HepG2 (cell line): ENCODE data around the gene SCYL1. TPM values are rescaled to one million over a fixed set of nuclear protein-coding genes. Genes with fewer than 3 reads are reported as not detected.
A peak's percentile ranks its signal among the peaks of the same experiment; 100 is the strongest.

Experiments used
- HNRNPK ChIP-seq: fragments of 200-400 bp; formaldehyde crosslinking; IDR thresholded peaks from 2 replicates; pipeline ENCODE4 v1.6.1; 2018; ENCODE audit warnings: low read length, low read depth, moderate library complexity, mild to moderate bottlenecking; ENCODE audit not compliant: poor library complexity, severe bottlenecking
- LCORL ChIP-seq, 2 experiments: fragments of 450-650 bp in 1 of 2; sonication (generic) in 1 of 2; formaldehyde crosslinking in 1 of 2; IDR thresholded peaks; 2 replicates each; pipeline versions ENCODE4 v1.5.0 to v1.6.1; 2017 to 2020; ENCODE audit warnings: antibody characterized with exemption in 1 of 2, missing genetic modification reagents in 1 of 2
- MBNL3 ChIP-seq: fragments of 250-450 bp; sonication (Bioruptor Pico); conservative IDR thresholded peaks from 2 replicates; pipeline ENCODE4 v1.8.0; 2022; ENCODE audit warnings: mild to moderate bottlenecking, inconsistent platforms
- MTF2 ChIP-seq: sonication (generic); formaldehyde crosslinking; IDR thresholded peaks from 2 replicates; pipeline ENCODE4 v1.5.0; 2020; ENCODE audit warnings: missing genetic modification reagents, borderline replicate concordance
- MXD4 ChIP-seq: IDR thresholded peaks from 2 replicates; pipeline ENCODE4 v1.6.1; 2016; ENCODE audit warnings: mild to moderate bottlenecking, missing biosample characterization, missing genetic modification reagents
- MYC ChIP-seq: sonication (generic); formaldehyde crosslinking; IDR thresholded peaks from 2 replicates; pipeline ENCODE4 v1.9.0; 2021; ENCODE audit warnings: missing genetic modification reagents, borderline replicate concordance
- NAIF1 ChIP-seq: sonication (generic); formaldehyde crosslinking; IDR thresholded peaks from 2 replicates; pipeline ENCODE4 v1.5.0; 2020; ENCODE audit warnings: mild to moderate bottlenecking, missing genetic modification reagents, borderline replicate concordance
- NFYB ChIP-seq: sonication (generic); formaldehyde crosslinking; IDR thresholded peaks from 2 replicates; pipeline ENCODE4 v1.4.0; 2020; ENCODE audit warnings: missing genetic modification reagents
- SNAPC2 ChIP-seq: sonication (generic); formaldehyde crosslinking; IDR thresholded peaks from 2 replicates; pipeline ENCODE4 v1.8.1; 2022; ENCODE audit warnings: mild to moderate bottlenecking, missing genetic modification reagents
- SP2 ChIP-seq: sonication (generic); formaldehyde crosslinking; IDR thresholded peaks from 2 replicates; pipeline ENCODE4 v1.5.1; 2020; ENCODE audit warnings: mild to moderate bottlenecking, missing genetic modification reagents
- U2AF2 ChIP-seq: fragments of 200-400 bp; formaldehyde crosslinking; IDR thresholded peaks from 2 replicates; pipeline ENCODE4 v1.6.1; 2017; ENCODE audit warnings: low read depth, mild to moderate bottlenecking, low read length
- XBP1 ChIP-seq: sonication (generic); formaldehyde crosslinking; IDR thresholded peaks from 2 replicates; pipeline ENCODE4 v1.5.0; 2020; ENCODE audit warnings: missing genetic modification reagents
- ZBTB7A ChIP-seq: sonication (generic); formaldehyde crosslinking; IDR thresholded peaks from 2 replicates; pipeline ENCODE4 v1.8.0; 2022; ENCODE audit warnings: mild to moderate bottlenecking, missing genetic modification reagents
- ZIK1 ChIP-seq: sonication (generic); formaldehyde crosslinking; IDR thresholded peaks from 2 replicates; pipeline ENCODE4 v1.5.0; 2020; ENCODE audit warnings: mild to moderate bottlenecking, low read depth, missing genetic modification reagents, borderline replicate concordance
- ZKSCAN1 ChIP-seq: fragments of 150-350 bp; IDR thresholded peaks from 2 replicates; pipeline ENCODE4 v1.6.1; 2014; ENCODE audit warnings: low read length
- ZNF605 ChIP-seq: sonication (generic); formaldehyde crosslinking; IDR thresholded peaks from 2 replicates; pipeline ENCODE4 v1.8.0; 2022; ENCODE audit warnings: mild to moderate bottlenecking, missing genetic modification reagents
- polyA plus RNA-seq, 8 experiments: library from polyadenylated mRNA; depleted of rRNA in 3 of 8; stranded (reverse) in 7 of 8; unstranded in 1 of 8; fragments of >200 nt; fragmentation: Illumina TruSeq in 4 of 8; extraction: Trizol in 4 of 8; gene quantifications; 2 replicates each; pipeline versions ENCODE4 v1.2.1 to v1.2.3, GENCODE V29; 2011 to 2016; ENCODE audit warnings: low read depth in 4 of 8, missing spikeins in 1 of 8, mixed read lengths in 1 of 8; ENCODE audit not compliant: insufficient read depth in 1 of 8
- total RNA-seq, 5 experiments: library from RNA; depleted of rRNA; stranded (reverse); fragments of >200 nt; fragmentation: Illumina TruSeq; extraction: Trizol; gene quantifications; 2 replicates each; pipeline ENCODE4 v1.2.3, GENCODE V29; 2016; ENCODE audit warnings: low read depth in 1 of 5
- TF ChIP-seq, protein P1 (sequence below): sonication (generic); formaldehyde crosslinking; IDR thresholded peaks from 2 replicates; pipeline ENCODE4 v1.8.0; 2022; ENCODE audit warnings: missing genetic modification reagents, low read depth, mild to moderate bottlenecking, borderline replicate concordance
- TF ChIP-seq, protein P2 (sequence below): sonication (generic); formaldehyde crosslinking; IDR thresholded peaks from 2 replicates; pipeline ENCODE4 v1.4.0; 2020; ENCODE audit warnings: mild to moderate bottlenecking, missing genetic modification reagents
- TF ChIP-seq, protein P3 (sequence below): sonication (generic); formaldehyde crosslinking; IDR thresholded peaks from 2 replicates; pipeline ENCODE4 v1.4.0; 2020; ENCODE audit warnings: mild to moderate bottlenecking, missing genetic modification reagents
- TF ChIP-seq, protein P4 (sequence below): sonication (generic); formaldehyde crosslinking; IDR thresholded peaks from 2 replicates; pipeline ENCODE4 v1.4.0; 2020; ENCODE audit warnings: missing genetic modification reagents

The SCYL1 gene
- total and polyA plus RNA-seq, 2 of the 13 experiments (the other 11 are each of a cell fraction or from before 2014, with no cell fraction given): 65.9 to 103 TPM

DNA sequence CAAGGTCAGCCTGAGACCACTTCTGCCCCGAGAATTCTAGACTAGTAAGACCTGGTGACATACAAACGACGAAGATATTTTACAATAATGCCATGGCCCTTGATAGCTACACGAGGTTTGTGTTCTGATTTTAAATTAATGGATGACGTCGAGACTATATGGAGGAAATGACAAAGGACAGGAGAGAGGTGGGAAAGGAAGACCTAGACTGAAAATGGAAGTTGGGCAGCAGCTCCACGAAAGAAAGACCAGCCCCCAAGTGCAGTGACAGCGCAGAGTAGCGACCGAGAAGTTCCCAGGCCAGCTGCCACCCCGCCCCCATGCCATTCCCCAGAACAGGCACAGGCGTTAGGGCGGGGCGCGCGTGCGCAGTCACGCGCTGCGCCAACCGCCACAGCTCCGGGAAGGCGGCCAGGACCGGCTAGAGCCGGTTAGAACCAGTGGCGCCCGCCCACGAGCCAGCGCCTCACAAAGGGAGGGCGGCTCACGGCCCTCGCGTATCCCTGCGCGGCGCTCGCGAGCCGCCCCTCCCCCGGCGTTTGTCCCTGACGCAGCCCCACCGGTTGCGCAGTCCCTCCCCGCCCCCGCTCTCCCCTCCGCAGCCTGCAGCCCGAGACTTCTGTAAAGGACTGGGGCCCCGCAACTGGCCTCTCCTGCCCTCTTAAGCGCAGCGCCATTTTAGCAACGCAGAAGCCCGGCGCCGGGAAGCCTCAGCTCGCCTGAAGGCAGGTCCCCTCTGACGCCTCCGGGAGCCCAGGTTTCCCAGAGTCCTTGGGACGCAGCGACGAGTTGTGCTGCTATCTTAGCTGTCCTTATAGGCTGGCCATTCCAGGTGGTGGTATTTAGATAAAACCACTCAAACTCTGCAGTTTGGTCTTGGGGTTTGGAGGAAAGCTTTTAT lies 27.5 kb upstream of the SCYL1 start (continued):
- peak; percentile 90 for TF ChIP-seq NAIF1
- TF ChIP-seq HNRNPK: peak; percentile 91
- no peak for TF ChIP-seq U2AF2
- no peak for TF ChIP-seq MBNL3 (CRISPR knock-in tag)
- no peak; the same call in 1 of the 2 replicates for TF ChIP-seq MTF2 (CRISPR knock-in tag)
- TF ChIP-seq MXD4 (CRISPR knock-in tag): peak; percentile 73; the same call in 1 of the 2 replicates
- peak; percentile 16; the same call in 1 of the 2 replicates for TF ChIP-seq SP2
- peak; percentile 32; the same call in 1 of the 2 replicates for TF ChIP-seq NFYB
- 0 out of 2 replicates have a peak, but pooled peaks have one; percentile 16 for TF ChIP-seq SNAPC2 (CRISPR knock-in tag)
- TF ChIP-seq ZKSCAN1: no peak; the same call in 1 of the 2 replicates
- TF ChIP-seq, protein P1, sequence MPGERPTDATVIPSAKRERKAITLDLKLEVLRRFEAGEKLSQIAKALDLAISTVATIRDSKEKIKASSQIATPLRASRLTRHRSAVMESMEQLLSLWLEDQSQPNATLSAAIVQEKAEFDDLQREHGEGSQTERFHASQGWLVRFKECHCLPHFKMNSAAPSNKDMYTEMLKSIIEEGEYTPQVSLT: no peak; the same call in 1 of the 2 replicates
- TF ChIP-seq, protein P2, sequence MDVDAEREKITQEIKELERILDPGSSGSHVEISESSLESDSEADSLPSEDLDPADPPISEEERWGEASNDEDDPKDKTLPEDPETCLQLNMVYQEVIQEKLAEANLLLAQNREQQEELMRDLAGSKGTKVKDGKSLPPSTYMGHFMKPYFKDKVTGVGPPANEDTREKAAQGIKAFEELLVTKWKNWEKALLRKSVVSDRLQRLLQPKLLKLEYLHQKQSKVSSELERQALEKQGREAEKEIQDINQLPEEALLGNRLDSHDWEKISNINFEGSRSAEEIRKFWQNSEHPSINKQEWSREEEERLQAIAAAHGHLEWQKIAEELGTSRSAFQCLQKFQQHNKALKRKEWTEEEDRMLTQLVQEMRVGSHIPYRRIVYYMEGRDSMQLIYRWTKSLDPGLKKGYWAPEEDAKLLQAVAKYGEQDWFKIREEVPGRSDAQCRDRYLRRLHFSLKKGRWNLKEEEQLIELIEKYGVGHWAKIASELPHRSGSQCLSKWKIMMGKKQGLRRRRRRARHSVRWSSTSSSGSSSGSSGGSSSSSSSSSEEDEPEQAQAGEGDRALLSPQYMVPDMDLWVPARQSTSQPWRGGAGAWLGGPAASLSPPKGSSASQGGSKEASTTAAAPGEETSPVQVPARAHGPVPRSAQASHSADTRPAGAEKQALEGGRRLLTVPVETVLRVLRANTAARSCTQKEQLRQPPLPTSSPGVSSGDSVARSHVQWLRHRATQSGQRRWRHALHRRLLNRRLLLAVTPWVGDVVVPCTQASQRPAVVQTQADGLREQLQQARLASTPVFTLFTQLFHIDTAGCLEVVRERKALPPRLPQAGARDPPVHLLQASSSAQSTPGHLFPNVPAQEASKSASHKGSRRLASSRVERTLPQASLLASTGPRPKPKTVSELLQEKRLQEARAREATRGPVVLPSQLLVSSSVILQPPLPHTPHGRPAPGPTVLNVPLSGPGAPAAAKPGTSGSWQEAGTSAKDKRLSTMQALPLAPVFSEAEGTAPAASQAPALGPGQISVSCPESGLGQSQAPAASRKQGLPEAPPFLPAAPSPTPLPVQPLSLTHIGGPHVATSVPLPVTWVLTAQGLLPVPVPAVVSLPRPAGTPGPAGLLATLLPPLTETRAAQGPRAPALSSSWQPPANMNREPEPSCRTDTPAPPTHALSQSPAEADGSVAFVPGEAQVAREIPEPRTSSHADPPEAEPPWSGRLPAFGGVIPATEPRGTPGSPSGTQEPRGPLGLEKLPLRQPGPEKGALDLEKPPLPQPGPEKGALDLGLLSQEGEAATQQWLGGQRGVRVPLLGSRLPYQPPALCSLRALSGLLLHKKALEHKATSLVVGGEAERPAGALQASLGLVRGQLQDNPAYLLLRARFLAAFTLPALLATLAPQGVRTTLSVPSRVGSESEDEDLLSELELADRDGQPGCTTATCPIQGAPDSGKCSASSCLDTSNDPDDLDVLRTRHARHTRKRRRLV (CRISPR knock-in tag): no peak
- TF ChIP-seq ZIK1 (CRISPR knock-in tag): 0 out of 2 replicates have a peak, but pooled peaks have one; percentile 29
- 0 out of 2 replicates have a peak, but pooled peaks have one; percentile 40 for TF ChIP-seq ZBTB7A (CRISPR knock-in tag)
- TF ChIP-seq, protein P3, sequence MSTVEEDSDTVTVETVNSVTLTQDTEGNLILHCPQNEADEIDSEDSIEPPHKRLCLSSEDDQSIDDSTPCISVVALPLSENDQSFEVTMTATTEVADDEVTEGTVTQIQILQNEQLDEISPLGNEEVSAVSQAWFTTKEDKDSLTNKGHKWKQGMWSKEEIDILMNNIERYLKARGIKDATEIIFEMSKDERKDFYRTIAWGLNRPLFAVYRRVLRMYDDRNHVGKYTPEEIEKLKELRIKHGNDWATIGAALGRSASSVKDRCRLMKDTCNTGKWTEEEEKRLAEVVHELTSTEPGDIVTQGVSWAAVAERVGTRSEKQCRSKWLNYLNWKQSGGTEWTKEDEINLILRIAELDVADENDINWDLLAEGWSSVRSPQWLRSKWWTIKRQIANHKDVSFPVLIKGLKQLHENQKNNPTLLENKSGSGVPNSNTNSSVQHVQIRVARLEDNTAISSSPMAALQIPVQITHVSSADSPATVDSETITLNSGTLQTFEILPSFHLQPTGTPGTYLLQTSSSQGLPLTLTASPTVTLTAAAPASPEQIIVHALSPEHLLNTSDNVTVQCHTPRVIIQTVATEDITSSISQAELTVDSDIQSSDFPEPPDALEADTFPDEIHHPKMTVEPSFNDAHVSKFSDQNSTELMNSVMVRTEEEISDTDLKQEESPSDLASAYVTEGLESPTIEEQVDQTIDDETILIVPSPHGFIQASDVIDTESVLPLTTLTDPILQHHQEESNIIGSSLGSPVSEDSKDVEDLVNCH (CRISPR knock-in tag): no peak
- peak; percentile 96 for TF ChIP-seq MYC
- TF ChIP-seq LCORL (IDR thresholded peaks at IDR 0.05): no peak
- TF ChIP-seq LCORL (CRISPR knock-in tag; IDR thresholded peaks at IDR 0.05): peak; percentile 95
- no peak for TF ChIP-seq XBP1 (CRISPR knock-in tag)
- TF ChIP-seq, protein P4, sequence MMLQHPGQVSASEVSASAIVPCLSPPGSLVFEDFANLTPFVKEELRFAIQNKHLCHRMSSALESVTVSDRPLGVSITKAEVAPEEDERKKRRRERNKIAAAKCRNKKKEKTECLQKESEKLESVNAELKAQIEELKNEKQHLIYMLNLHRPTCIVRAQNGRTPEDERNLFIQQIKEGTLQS (CRISPR knock-in tag): 0 out of 2 replicates have a peak, but pooled peaks have one; percentile 24
- peak; percentile 60; the same call in 1 of the 2 replicates for TF ChIP-seq ZNF605 (CRISPR knock-in tag)
